Activated CD8-positive, alpha-beta memory T cell treated with anti-CD3 and anti-CD28 coated beads for 1 hour (primary cell): ENCODE data around the gene PGAP1.

ENCODE experiments used
- DNase-seq, 2 donors: peaks; one replicate each; pipeline ENCODE4 v3.0.0-alpha.2; 2020; ENCODE audit warnings: low read depth in 1 of 2; ENCODE audit errors: extremely low read depth in 1 of 2

Gene PGAP1

GRCh38 chr2:196900843-196901242, 25.7 kb downstream of the PGAP1 start:
- no peak for DNase-seq

- no peak for DNase-seq
Measured at GRCh38 chr2:196899976-196900375, 26.5 kb downstream of the PGAP1 start.

- DNase-seq, result no peak
Measured at GRCh38 chr2:196891136-196891535, 35.4 kb downstream of the PGAP1 start.

- DNase-seq, result no peak
Measured at GRCh38 chr2:196887431-196887830, 39.1 kb downstream of the PGAP1 start.

- no peak for DNase-seq
Measured at GRCh38 chr2:196884368-196884767, 42.1 kb downstream of the PGAP1 start.

GRCh38 chr2:196876364-196876763, 50.1 kb downstream of the PGAP1 start:
- no peak for DNase-seq

GRCh38 chr2:196875414-196875813, 51.1 kb downstream of the PGAP1 start:
- no peak for DNase-seq

GRCh38 chr2:196873511-196873910, 53.0 kb downstream of the PGAP1 start:
- no peak for DNase-seq

GRCh38 chr2:196854629-196855028, 71.9 kb downstream of the PGAP1 start:
- no peak for DNase-seq

- no peak for DNase-seq
Measured at GRCh38 chr2:196853301-196854087, 73.0 kb downstream of the PGAP1 start.

GRCh38 chr2:196851088-196851487, 75.4 kb downstream of the PGAP1 start:
- no peak for DNase-seq

- DNase-seq, result no peak
Measured at GRCh38 chr2:196849895-196850294, 76.6 kb downstream of the PGAP1 start.

GRCh38 chr2:196846295-196846694, 80.2 kb downstream of the PGAP1 start:
- no peak for DNase-seq

- DNase-seq, result no peak
Measured at GRCh38 chr2:196845371-196845770, 81.1 kb downstream of the PGAP1 start.

- no peak for DNase-seq
Measured at GRCh38 chr2:196840171-196840570, 86.3 kb downstream of the PGAP1 start.

GRCh38 chr2:196839574-196839973, 86.9 kb downstream of the PGAP1 start:
- no peak for DNase-seq

GRCh38 chr2:196836440-196836839, 90.1 kb downstream of the PGAP1 start:
- DNase-seq, result no peak

- DNase-seq, result no peak
Measured at GRCh38 chr2:196830701-196831100, 95.8 kb downstream of the PGAP1 start.

- DNase-seq, result no peak
Measured at GRCh38 chr2:196827356-196827755, 99.2 kb downstream of the PGAP1 start.

- no peak for DNase-seq
Measured at GRCh38 chr2:196823750-196824522, 102.6 kb downstream of the PGAP1 start.

- no peak for DNase-seq
Measured at GRCh38 chr2:196821195-196821594, 105.3 kb downstream of the PGAP1 start.

- no peak for DNase-seq
Measured at GRCh38 chr2:196809260-196809659, 117.2 kb downstream of the PGAP1 start, which contains the start of gene C2orf66. C2orf66 (minus strand) TSS chr2:196809355; CDS start chr2:196809336, 19 bp downstream.
